ENCODE results near the gene OR2M2. TPM values are rescaled to one million over a fixed set of nuclear protein-coding genes. Genes with fewer than 3 reads are reported as not detected.

Gene OR2M2
- total and polyA plus RNA-seq, 9 of the 15 experiments (the other 6 are each of a cell fraction or from before 2014, with no cell fraction given), result not detected

- in situ Hi-C loops (cut with MboI), result no loop called here
Observed at GRCh38 chr1:248155927-248156326, 18.7 kb upstream of the OR2M2 start.

DNA sequence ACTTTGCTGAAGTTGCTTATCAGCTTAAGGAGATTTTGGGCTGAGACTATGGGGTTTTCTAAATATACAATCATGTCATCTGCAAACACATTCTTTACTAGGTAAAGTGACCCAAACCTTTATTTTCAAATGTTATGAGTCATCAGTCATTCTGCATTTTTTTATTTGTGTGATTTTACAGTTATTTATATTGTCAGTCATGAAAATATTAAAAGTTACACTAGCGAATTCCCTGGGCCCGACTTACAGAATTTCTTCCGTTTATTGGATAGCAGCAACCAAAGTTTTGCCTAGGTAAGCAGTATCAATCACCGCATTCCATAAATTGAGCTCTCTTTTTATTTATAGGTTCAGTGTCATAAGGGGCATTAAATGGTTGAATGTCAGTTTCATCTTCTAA lies 15.9 kb upstream of the OR2M2 start:
- in situ Hi-C loops (cut with MboI), result no loop called here
- BruUV-seq (replicated peaks), result no TSS peak
- POLR2A ChIA-PET, result no interaction called here

More at GRCh38 chr1:248155927-248156326, 18.7 kb upstream of the OR2M2 start:
- Histone ChIP-seq H3K4me2 (ENCODE audit: insufficient read depth, low read length) (no peak overlapping the region), H3K4me1 (replicated peaks in 1 of 2; ENCODE audit: control insufficient read depth in 2 of 2, insufficient read depth in 2 of 2, low read length in 2 of 2) (no peaks in the 10 kb centered on the region), H3K9me3 (replicated peaks; ENCODE audit: control insufficient read depth, insufficient read depth, low read depth, low read length) (peaks cover 2% of the 10 kb centered on the region; the same call in 1 of the 2 replicates), H3K9me1 (ENCODE audit: control insufficient read depth, insufficient read depth, low read length) (no peaks in the 10 kb centered on the region), H3K4me3 (no peak overlapping the region), H3K27me3 (ENCODE audit: control insufficient read depth in 2 of 2, insufficient read depth in 2 of 2, low read length in 2 of 2) (no peaks in the 10 kb centered on the region), H3K36me3 (ENCODE audit: control insufficient read depth, insufficient read depth, low read length) (no peaks in the 10 kb centered on the region), H4K20me1 (replicated peaks; ENCODE audit: control insufficient read depth, insufficient read depth, low read length) (no peaks in the 10 kb centered on the region), H3K27ac (ENCODE audit: extremely low read depth, low read depth, low read length) (no peak overlapping the region), H3K9ac (ENCODE audit: insufficient read depth in 1 of 2, low read depth in 2 of 2, low read length in 2 of 2) (no peak overlapping the region), H3K79me2 (ENCODE audit: control insufficient read depth, insufficient read depth, low read length) (no peaks in the 10 kb centered on the region), H2AFZ (ENCODE audit: low read depth, low read length) (no peak overlapping the region)
- CTCF ChIA-PET (ENCODE audit: low intra/inter-chr PET ratio), result no interaction called here
- DNase-seq (ENCODE audit: extremely low read depth in 1 of 4, low spot score in 3 of 4) (no peak), FAIRE-seq (no peak), ATAC-seq (no peak)
- intact Hi-C loops (cut with micrococcal nuclease), result no loop called here
- WGBS (ENCODE audit: insufficient coverage, low coverage, missing lambda C conversion rate), result 4% methylated on average over 1 of the region's 1 CpG
- no TSS peak for BruUV-seq (replicated peaks)
- POLR2A ChIA-PET, result interaction anchor here (0.6 kb wide), 1 partner anchor 275 kb away, joined by 3 read pairs; no protein-coding TSS in a partner anchor
- TF ChIP-seq ZNF263 (CRISPR knock-in tag; IDR thresholded peaks at IDR 0.05; ENCODE audit: borderline replicate concordance) (no peak), RFX1 (IDR thresholded peaks at IDR 0.05) (peak; percentile 62)

More for the DNA sequence above, 15.9 kb upstream of the OR2M2 start:
- no peak for DNase-seq (ENCODE audit: extremely low read depth in 1 of 4, low spot score in 3 of 4)
- no peak for FAIRE-seq
- WGBS (ENCODE audit: insufficient coverage, low coverage, missing lambda C conversion rate), result 0% methylated on average over 4 of the region's 4 CpGs
- no peaks in the 10 kb centered on the region for H4K20me1 ChIP-seq (replicated peaks; ENCODE audit: control insufficient read depth, insufficient read depth, low read length)
- no peak for ATAC-seq
- H3K4me3 ChIP-seq, result no peak overlapping the region
- H3K9me1 ChIP-seq (ENCODE audit: control insufficient read depth, insufficient read depth, low read length), result no peaks in the 10 kb centered on the region
- H2AFZ ChIP-seq (ENCODE audit: low read depth, low read length), result no peak overlapping the region
- H3K79me2 ChIP-seq (ENCODE audit: control insufficient read depth, insufficient read depth, low read length), result no peaks in the 10 kb centered on the region
- CTCF ChIA-PET (ENCODE audit: low intra/inter-chr PET ratio), result no interaction called here
- H3K27me3 ChIP-seq (ENCODE audit: control insufficient read depth in 2 of 2, insufficient read depth in 2 of 2, low read length in 2 of 2), result no peaks in the 10 kb centered on the region
- no peaks in the 10 kb centered on the region for H3K36me3 ChIP-seq (ENCODE audit: control insufficient read depth, insufficient read depth, low read length)
- H3K4me1 ChIP-seq (replicated peaks in 1 of 2; ENCODE audit: control insufficient read depth in 2 of 2, insufficient read depth in 2 of 2, low read length in 2 of 2), result no peaks in the 10 kb centered on the region
- H3K4me2 ChIP-seq (ENCODE audit: insufficient read depth, low read length), result no peak overlapping the region
- peaks cover 2% of the 10 kb centered on the region; the same call in 1 of the 2 replicates for H3K9me3 ChIP-seq (replicated peaks; ENCODE audit: control insufficient read depth, insufficient read depth, low read depth, low read length)
- TF ChIP-seq KLF13 (tag; IDR thresholded peaks at IDR 0.05; ENCODE audit: borderline replicate concordance, low read depth), result no peak
- TF ChIP-seq TCF7 (IDR thresholded peaks at IDR 0.05; ENCODE audit: borderline replicate concordance), result no peak
- TF ChIP-seq ZNF232 (CRISPR knock-in tag; IDR thresholded peaks at IDR 0.05), result no peak
- no peak for TF ChIP-seq ZNF589 (CRISPR knock-in tag; IDR thresholded peaks at IDR 0.05; ENCODE audit: low read depth)
- intact Hi-C loops (cut with micrococcal nuclease), result no loop called here
- H3K9ac ChIP-seq (ENCODE audit: insufficient read depth in 1 of 2, low read depth in 2 of 2, low read length in 2 of 2), result no peak overlapping the region
- H3K27ac ChIP-seq (ENCODE audit: extremely low read depth, low read depth, low read length), result no peak overlapping the region
